K562 (cell line): ENCODE results near the gene VAC14. TPM values are rescaled to one million over a fixed set of nuclear protein-coding genes. Genes with fewer than 3 reads are reported as not detected.

Source experiments
- HDAC8 ChIP-seq: fragments of 450-650 bp; IDR thresholded peaks from 2 replicates; pipeline ENCODE4 v1.6.1; 2016; ENCODE audit warnings: mild to moderate bottlenecking, missing genetic modification characterization, moderate library complexity, missing compliant biosample characterization
- KDM4B ChIP-seq, 2 experiments: fragments of 450-650 bp in 1 of 2; sonication (generic) in 1 of 2; IDR thresholded peaks; 2 replicates each; pipeline ENCODE4 v1.6.1; 2016 to 2017; ENCODE audit warnings: borderline replicate concordance in 2 of 2, antibody characterized with exemption in 1 of 2, low read depth in 1 of 2, mild to moderate bottlenecking in 1 of 2
- MXI1 ChIP-seq: IDR thresholded peaks from 2 replicates; pipeline ENCODE4 v1.6.1; 2011; ENCODE audit warnings: low read depth, mild to moderate bottlenecking, improper control_type of control experiment, low read length
- POLR2AphosphoS2 ChIP-seq: IDR thresholded peaks from 2 replicates; pipeline ENCODE4 v1.6.1; 2012; ENCODE audit warnings: low read length, improper control_type of control experiment
- SPI1 ChIP-seq: IDR thresholded peaks from 2 replicates; pipeline ENCODE4 v1.6.1; 2011; ENCODE audit warnings: low read depth, low read length, control low read depth, borderline replicate concordance
- TAF9B ChIP-seq: fragments of 450-650 bp; IDR thresholded peaks from 2 replicates; pipeline ENCODE4 v1.6.1; 2018; ENCODE audit warnings: mild to moderate bottlenecking; ENCODE audit not compliant: partially characterized antibody
- XRCC5 ChIP-seq: fragments of 200-400 bp; formaldehyde crosslinking; IDR thresholded peaks from 2 replicates; pipeline ENCODE4 v1.6.1; 2017; ENCODE audit warnings: low read depth, mild to moderate bottlenecking, low read length
- ZNF140 ChIP-seq: fragments of 250-450 bp; sonication (Bioruptor Pico); IDR thresholded peaks from 2 replicates; pipeline ENCODE4 v1.8.0; 2021; ENCODE audit warnings: moderate library complexity, mild to moderate bottlenecking, inconsistent platforms
- ZNF318 ChIP-seq, 2 experiments: fragments of 450-650 bp; IDR thresholded peaks; 2 replicates each; pipeline ENCODE4 v1.6.1; 2016; ENCODE audit warnings: mild to moderate bottlenecking in 2 of 2, borderline replicate concordance in 1 of 2, low read depth in 1 of 2, moderate library complexity in 1 of 2
- ZNF561 ChIP-seq: fragments of 450-650 bp; formaldehyde crosslinking; conservative IDR thresholded peaks from 2 replicates; pipeline ENCODE4 v1.4.0; 2020; ENCODE audit warnings: mild to moderate bottlenecking, moderate library complexity
- polyA plus RNA-seq, 8 experiments: library from polyadenylated mRNA; depleted of rRNA in 4 of 8; stranded (reverse) in 5 of 8; unstranded in 3 of 8; fragments of >200 nt; fragmentation: Nextera tagmentation in 2 of 8; fragmentation: Illumina TruSeq in 1 of 8; extraction: Ambion mirVana in 2 of 8; extraction: Trizol in 1 of 8; gene quantifications; 2 replicates each; pipeline versions ENCODE4 v1.2.1 to v1.2.3, GENCODE V29; 2011 to 2014; ENCODE audit warnings: inconsistent platforms in 1 of 8, missing spikeins in 1 of 8
- total RNA-seq, 7 experiments: library from RNA; depleted of rRNA in 6 of 7; stranded (reverse); fragments of >200 nt in 6 of 7; fragmentation: Illumina TruSeq in 2 of 7; extraction: Trizol in 2 of 7; gene quantifications; 2 replicates each; pipeline versions ENCODE4 v1.2.1 to v1.2.3, GENCODE V29; 2011 to 2021; ENCODE audit warnings: low replicate concordance in 1 of 7
- TF ChIP-seq, protein P1 (sequence below), 3 experiments: IDR thresholded peaks in 2 of 3; conservative IDR thresholded peaks in 1 of 3; 2 replicates each; pipeline ENCODE4 v1.5.1; 2011 to 2012; ENCODE audit warnings: low read length in 3 of 3, mild to moderate bottlenecking in 3 of 3, control low read depth in 2 of 3, improper control_type of control experiment in 1 of 3, inconsistent platforms in 1 of 3, low read depth in 1 of 3, mixed read lengths in 1 of 3, moderate library complexity in 1 of 3; ENCODE audit not compliant: insufficient read depth in 2 of 3
- TF ChIP-seq, protein P2 (sequence below): fragments of 450-650 bp; IDR thresholded peaks from 2 replicates; pipeline ENCODE4 v1.6.1; 2018; ENCODE audit warnings: mild to moderate bottlenecking, low read depth; ENCODE audit not compliant: partially characterized antibody

Gene VAC14
- total and polyA plus RNA-seq, 9 of the 15 experiments (the other 6 are each of a cell fraction or from before 2014, with no cell fraction given): 1.3 to 41.6 (median 26.6) TPM

DNA sequence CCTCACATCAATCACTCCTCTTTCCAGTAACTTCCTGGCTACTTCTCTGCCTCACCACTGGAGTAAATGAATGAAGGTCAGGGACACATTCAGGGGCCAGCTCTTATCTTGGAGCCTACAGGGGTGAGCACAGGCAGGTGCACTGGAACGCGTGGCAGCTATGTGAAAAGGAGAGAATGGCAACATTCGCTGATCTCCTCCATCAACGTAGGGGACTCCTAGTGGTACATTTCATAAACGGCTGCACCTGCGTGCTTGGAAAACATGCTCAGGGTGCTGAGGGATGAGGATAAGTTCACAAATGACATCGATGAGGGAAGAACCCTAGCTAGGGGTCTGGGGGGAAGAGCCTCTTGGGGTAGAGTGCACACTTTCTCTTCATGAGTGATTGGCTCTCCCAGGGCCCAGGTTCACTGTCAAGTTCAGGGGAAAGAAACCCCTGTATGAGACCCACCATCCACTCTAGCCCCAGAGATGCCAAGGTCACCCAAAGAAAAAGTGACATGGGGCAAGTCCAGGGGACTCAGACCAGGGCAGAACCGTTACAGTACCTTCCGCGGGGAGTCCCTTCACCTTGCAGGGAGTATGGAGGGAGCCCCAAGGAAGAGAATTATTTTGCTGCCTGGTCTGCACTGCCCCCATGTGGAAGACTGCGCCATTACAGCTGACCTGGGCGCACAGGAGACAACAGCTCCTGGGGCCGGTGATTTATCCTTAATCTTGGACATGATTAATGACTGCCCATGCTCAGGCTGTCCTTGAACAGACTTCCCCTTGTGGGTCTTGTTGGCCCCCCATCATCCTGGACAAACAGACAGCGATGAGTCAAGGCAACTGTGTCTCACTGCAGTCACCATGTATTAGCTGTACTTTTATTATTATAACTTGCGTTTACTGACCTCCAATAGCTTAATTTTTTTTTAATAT lies 30.1 kb downstream of the VAC14 start (continued):
- TF ChIP-seq MXI1: no peak
- no peak for TF ChIP-seq ZNF561 (CRISPR knock-in tag)
- no peak for TF ChIP-seq KDM4B (IDR thresholded peaks at IDR 0.05; ENCODE audit: borderline replicate concordance in 2 of 2, low read depth in 1 of 2)
- TF ChIP-seq TAF9B: no peak
- TF ChIP-seq ZNF318 (IDR thresholded peaks at IDR 0.05; ENCODE audit: borderline replicate concordance in 1 of 2, low read depth in 1 of 2): no peak
- peak; percentile 56; the same call in 1 of the 2 replicates for TF ChIP-seq XRCC5
- TF ChIP-seq POLR2AphosphoS2: 0 out of 2 replicates have a peak, but pooled peaks have one; percentile 36
- peak; percentile 71; the same call in 1 of the 2 replicates for TF ChIP-seq SPI1
- TF ChIP-seq, protein P1, sequence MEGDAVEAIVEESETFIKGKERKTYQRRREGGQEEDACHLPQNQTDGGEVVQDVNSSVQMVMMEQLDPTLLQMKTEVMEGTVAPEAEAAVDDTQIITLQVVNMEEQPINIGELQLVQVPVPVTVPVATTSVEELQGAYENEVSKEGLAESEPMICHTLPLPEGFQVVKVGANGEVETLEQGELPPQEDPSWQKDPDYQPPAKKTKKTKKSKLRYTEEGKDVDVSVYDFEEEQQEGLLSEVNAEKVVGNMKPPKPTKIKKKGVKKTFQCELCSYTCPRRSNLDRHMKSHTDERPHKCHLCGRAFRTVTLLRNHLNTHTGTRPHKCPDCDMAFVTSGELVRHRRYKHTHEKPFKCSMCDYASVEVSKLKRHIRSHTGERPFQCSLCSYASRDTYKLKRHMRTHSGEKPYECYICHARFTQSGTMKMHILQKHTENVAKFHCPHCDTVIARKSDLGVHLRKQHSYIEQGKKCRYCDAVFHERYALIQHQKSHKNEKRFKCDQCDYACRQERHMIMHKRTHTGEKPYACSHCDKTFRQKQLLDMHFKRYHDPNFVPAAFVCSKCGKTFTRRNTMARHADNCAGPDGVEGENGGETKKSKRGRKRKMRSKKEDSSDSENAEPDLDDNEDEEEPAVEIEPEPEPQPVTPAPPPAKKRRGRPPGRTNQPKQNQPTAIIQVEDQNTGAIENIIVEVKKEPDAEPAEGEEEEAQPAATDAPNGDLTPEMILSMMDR (IDR thresholded peaks at IDR 0.05 in 2 of 3, conservative IDR thresholded peaks at IDR 0.05 in 1 of 3; ENCODE audit: insufficient read depth in 2 of 3, low read depth in 1 of 3, low read length in 3 of 3): peak; percentile 87 to 96 (median 95)
- TF ChIP-seq ZNF140 (CRISPR knock-in tag): no peak
- TF ChIP-seq HDAC8 (tag): no peak
- TF ChIP-seq, protein P2, sequence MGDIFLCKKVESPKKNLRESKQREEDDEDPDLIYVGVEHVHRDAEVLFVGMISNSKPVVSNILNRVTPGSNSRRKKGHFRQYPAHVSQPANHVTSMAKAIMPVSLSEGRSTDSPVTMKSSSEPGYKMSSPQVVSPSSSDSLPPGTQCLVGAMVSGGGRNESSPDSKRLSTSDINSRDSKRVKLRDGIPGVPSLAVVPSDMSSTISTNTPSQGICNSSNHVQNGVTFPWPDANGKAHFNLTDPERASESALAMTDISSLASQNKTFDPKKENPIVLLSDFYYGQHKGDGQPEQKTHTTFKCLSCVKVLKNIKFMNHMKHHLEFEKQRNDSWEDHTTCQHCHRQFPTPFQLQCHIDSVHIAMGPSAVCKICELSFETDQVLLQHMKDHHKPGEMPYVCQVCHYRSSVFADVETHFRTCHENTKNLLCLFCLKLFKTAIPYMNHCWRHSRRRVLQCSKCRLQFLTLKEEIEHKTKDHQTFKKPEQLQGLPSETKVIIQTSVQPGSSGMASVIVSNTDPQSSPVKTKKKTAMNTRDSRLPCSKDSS: no peak
